ENCODE measurements around the gene SPOCD1. TPM values are rescaled to one million over a fixed set of nuclear protein-coding genes. Genes with fewer than 3 reads are reported as not detected.

The SPOCD1 gene
- total and polyA plus RNA-seq, 9 donors, result 0.15 to 1.7 (median 0.49) TPM; not detected in 1

- intact Hi-C loops (cut with DNase I), result no loop called here
- no peak overlapping the region for H3K27ac ChIP-seq
- H3K4me3 ChIP-seq, result no peak overlapping the region
- 29 to 54% (median 39%) methylated on average over 7 of the region's 7 CpGs for whole genome bisulfite sequencing, 3 donors
- no peaks in the 10 kb centered on the region for H3K36me3 ChIP-seq
- DNase-seq, result no peak
- no peaks in the 10 kb centered on the region for H3K9me3 ChIP-seq
- TF ChIP-seq POLR2A (IDR thresholded peaks at IDR 0.05), result no peak
- TF ChIP-seq EP300 (IDR thresholded peaks at IDR 0.05), result no peak
- TF ChIP-seq CTCF (IDR thresholded peaks at IDR 0.05), result no peak
- H3K4me1 ChIP-seq (ENCODE audit: insufficient read depth), result no peaks in the 10 kb centered on the region
- H3K27me3 ChIP-seq, result no peaks in the 10 kb centered on the region
Observed at GRCh38 chr1:31781138-31781755, 34.6 kb downstream of the SPOCD1 start.

GRCh38 chr1:31780632-31781031 is 35.2 kb downstream of the SPOCD1 start:
- Histone ChIP-seq H3K4me1 (ENCODE audit: insufficient read depth) (no peaks in the 10 kb centered on the region), H3K27me3 (no peaks in the 10 kb centered on the region), H3K4me3 (no peak overlapping the region), H3K36me3 (no peaks in the 10 kb centered on the region), H3K27ac (no peak overlapping the region), H3K9me3 (no peaks in the 10 kb centered on the region)
- WGBS, 3 donors, result 84 to 87% (median 86%) methylated on average over 2 of the region's 2 CpGs
- TF ChIP-seq CTCF (IDR thresholded peaks at IDR 0.05) (no peak), POLR2A (IDR thresholded peaks at IDR 0.05) (no peak), EP300 (IDR thresholded peaks at IDR 0.05) (no peak)
- intact Hi-C loops (cut with DNase I), result no loop called here
- no peak for DNase-seq

- Histone ChIP-seq H3K36me3 (no peaks in the 10 kb centered on the region), H3K4me1 (ENCODE audit: insufficient read depth) (no peaks in the 10 kb centered on the region), H3K9me3 (no peaks in the 10 kb centered on the region), H3K27me3 (no peaks in the 10 kb centered on the region), H3K4me3 (no peak overlapping the region), H3K27ac (no peak overlapping the region)
- DNase-seq, result no peak
- TF ChIP-seq POLR2A (IDR thresholded peaks at IDR 0.05) (no peak), EP300 (IDR thresholded peaks at IDR 0.05) (no peak), CTCF (IDR thresholded peaks at IDR 0.05) (no peak)
- 73 to 78% (median 76%) methylated on average over 9 of the region's 9 CpGs for WGBS, 3 donors
- intact Hi-C loops (cut with DNase I), result no loop called here
Observed at GRCh38 chr1:31779687-31780086, 36.1 kb downstream of the SPOCD1 start.

- intact Hi-C loops (cut with DNase I), result no loop called here
- TF ChIP-seq CTCF (IDR thresholded peaks at IDR 0.05) (no peak), POLR2A (IDR thresholded peaks at IDR 0.05) (no peak), EP300 (IDR thresholded peaks at IDR 0.05) (no peak)
- no peaks in the 10 kb centered on the region for H3K4me1 ChIP-seq (ENCODE audit: insufficient read depth)
- DNase-seq, result no peak
- H3K36me3 ChIP-seq, result no peaks in the 10 kb centered on the region
- WGBS, 3 donors, result 84 to 88% (median 85%) methylated on average over 11 of the region's 11 CpGs
- H3K27me3 ChIP-seq, result no peaks in the 10 kb centered on the region
- H3K27ac ChIP-seq, result no peak overlapping the region
- no peak overlapping the region for H3K4me3 ChIP-seq
- no peaks in the 10 kb centered on the region for H3K9me3 ChIP-seq
Observed at GRCh38 chr1:31778763-31779488, 36.9 kb downstream of the SPOCD1 start.

All from ovary (tissue), 9 donors.